SK-N-SH treated with all-trans-retinoic acid at 6 μM for 48 hours (cell line): ENCODE measurements around the gene LTBP2.

Experiments used
- BACH2 ChIP-seq: fragments of 250-450 bp; sonication (Bioruptor Pico); IDR thresholded peaks from 2 replicates; pipeline ENCODE4 v1.9.0; 2021; ENCODE audit warnings: mild to moderate bottlenecking, borderline replicate concordance
- CREB5 ChIP-seq: fragments of 250-450 bp; sonication (Bioruptor Pico); IDR thresholded peaks from 2 replicates; pipeline ENCODE4 v1.5.1; 2020; ENCODE audit warnings: low read depth, mild to moderate bottlenecking, moderate library complexity
- GLIS3 ChIP-seq: fragments of 250-450 bp; sonication (Bioruptor Pico); IDR thresholded peaks from 2 replicates; pipeline ENCODE4 v1.5.0; 2020; ENCODE audit warnings: mild to moderate bottlenecking, moderate library complexity
- PATZ1 ChIP-seq: fragments of 250-450 bp; sonication (Bioruptor Pico); IDR thresholded peaks from 2 replicates; pipeline ENCODE4 v1.8.0; 2020; ENCODE audit warnings: mild to moderate bottlenecking, moderate library complexity, borderline replicate concordance
- ZC3H10 ChIP-seq: fragments of 250-450 bp; sonication (Bioruptor Pico); IDR thresholded peaks from 2 replicates; pipeline ENCODE4 v1.5.1; 2021; ENCODE audit warnings: mild to moderate bottlenecking, moderate library complexity
- ZNF565 ChIP-seq: fragments of 450-650 bp; formaldehyde crosslinking; conservative IDR thresholded peaks from 2 replicates; pipeline ENCODE4 v1.5.0; 2020; ENCODE audit warnings: low read depth, mild to moderate bottlenecking, moderate library complexity

GRCh38 chr14:74609721-74610120 lies 2.3 kb downstream of the LTBP2 start:
- TF ChIP-seq CREB5 (CRISPR knock-in tag) (no peak), GLIS3 (CRISPR knock-in tag) (no peak), ZC3H10 (CRISPR knock-in tag) (no peak), PATZ1 (no peak), ZNF565 (CRISPR knock-in tag) (no peak), BACH2 (no peak)
